Tibial nerve (tissue), 4 donors: Measurements from ENCODE around the gene CCNI. TPM values are rescaled to one million over a fixed set of nuclear protein-coding genes. Genes with fewer than 3 reads are reported as not detected.

Experiments used
- DNase-seq, 2 donors: peaks; one replicate each; pipeline ENCODE4 v3.0.0-alpha.2; 2019; ENCODE audit warnings: low spot score in 2 of 2
- H3K27ac ChIP-seq, 4 donors: fragments of 200-600 bp; sonication (generic) in 3 of 4; one replicate each; pipeline ENCODE4 v1.5.1; 2017 to 2019; ENCODE audit warnings: mild to moderate bottlenecking in 1 of 4
- H3K27me3 ChIP-seq, 2 donors: fragments of 200-600 bp; sonication (generic) in 1 of 2; one replicate each; pipeline versions ENCODE4 v1.5.1 to v1.6.0; 2017 to 2019
- H3K36me3 ChIP-seq, 3 donors: fragments of 200-600 bp; sonication (generic); one replicate each; pipeline ENCODE4 v1.5.1; 2018 to 2019
- H3K4me1 ChIP-seq, 4 donors: fragments of 200-600 bp; sonication (generic) in 3 of 4; one replicate each; pipeline ENCODE4 v1.5.1; 2017 to 2019
- H3K4me3 ChIP-seq, 4 donors: fragments of 200-600 bp; sonication (generic) in 3 of 4; one replicate each; pipeline ENCODE4 v1.5.1; 2017 to 2019; ENCODE audit warnings: mild to moderate bottlenecking in 1 of 4, moderate library complexity in 1 of 4
- H3K9me3 ChIP-seq, 4 donors: fragments of 200-600 bp; sonication (generic) in 3 of 4; one replicate each; pipeline ENCODE4 v1.5.1; 2017 to 2019
- CTCF ChIP-seq, 5 experiments: fragments of 200-600 bp in 3 of 5; fragments of 450-650 bp in 2 of 5; sonication (generic) in 3 of 5; IDR thresholded peaks; one replicate each; pipeline ENCODE4 v1.5.1; 2016 to 2019; ENCODE audit warnings: antibody characterized with exemption in 5 of 5, mild to moderate bottlenecking in 3 of 5, moderate library complexity in 2 of 5
- EP300 ChIP-seq, 2 donors: sonication (generic); formaldehyde crosslinking; IDR thresholded peaks; one replicate each; pipeline ENCODE4 v1.6.1; 2017; ENCODE audit warnings: antibody characterized with exemption in 2 of 2, mild to moderate bottlenecking in 1 of 2
- POLR2A ChIP-seq, 2 donors: fragments of 450-650 bp; IDR thresholded peaks; one replicate each; pipeline ENCODE4 v1.6.1; 2017; ENCODE audit warnings: antibody characterized with exemption in 2 of 2, mild to moderate bottlenecking in 2 of 2, moderate library complexity in 2 of 2
- WGBS, 2 donors: methylation state at CpG; one replicate each; pipeline ENCODE4 v1.1.5; 2018; 5-methylcytosine and 5-hydroxymethylcytosine counted together
- total RNA-seq, 4 donors: library from RNA; depleted of rRNA; stranded (reverse); fragments of >200 nt; gene quantifications; one replicate each; pipeline ENCODE4 v1.1.0, GENCODE V29; 2016

Gene CCNI
- total RNA-seq, 4 donors from 2014 or later, result 186 to 259 (median 198) TPM

- Histone ChIP-seq H3K4me1 (peaks cover 0 to 8% (median 0%) of the 10 kb centered on the region in 4 donors), H3K9me3 (no peaks in the 10 kb centered on the region), H3K27ac (no peak overlapping the region), H3K36me3 (peaks cover 0 to 96% (median 0%) of the 10 kb centered on the region in 3 donors), H3K4me3 (no peak overlapping the region), H3K27me3 (no peaks in the 10 kb centered on the region)
- DNase-seq, result no peak
- TF ChIP-seq EP300 (IDR thresholded peaks at IDR 0.05), result no peak
- TF ChIP-seq CTCF (IDR thresholded peaks at IDR 0.05), result no peak
- TF ChIP-seq POLR2A (IDR thresholded peaks at IDR 0.05), result no peak
- 85 to 89% methylated on average over 2 of the region's 2 CpGs for WGBS, 2 donors
Observed at GRCh38 chr4:77028246-77028645, 47.5 kb downstream of the CCNI start.

- 93% methylated on average over 4 of the region's 4 CpGs for WGBS, 2 donors
- DNase-seq, result no peak
- no peak overlapping the region for H3K27ac ChIP-seq
- no peak overlapping the region for H3K4me3 ChIP-seq
- no peaks in the 10 kb centered on the region for H3K9me3 ChIP-seq
- H3K27me3 ChIP-seq, result no peaks in the 10 kb centered on the region
- peaks cover 0 to 93% (median 4%) of the 10 kb centered on the region in 3 donors for H3K36me3 ChIP-seq
- peaks cover 0 to 12% (median 0%) of the 10 kb centered on the region in 4 donors for H3K4me1 ChIP-seq
- TF ChIP-seq POLR2A (IDR thresholded peaks at IDR 0.05), result no peak
- no peak for TF ChIP-seq CTCF (IDR thresholded peaks at IDR 0.05)
- no peak for TF ChIP-seq EP300 (IDR thresholded peaks at IDR 0.05)
Observed at GRCh38 chr4:77026322-77026704, 49.5 kb downstream of the CCNI start.

- H3K27ac ChIP-seq, result no peak overlapping the region
- no peak overlapping the region for H3K4me3 ChIP-seq
- WGBS, 2 donors, result 79 to 81% methylated on average over 1 of the region's 1 CpG
- no peaks in the 10 kb centered on the region for H3K9me3 ChIP-seq
- H3K4me1 ChIP-seq, result peaks cover 0 to 12% (median 0%) of the 10 kb centered on the region in 4 donors
- TF ChIP-seq POLR2A (IDR thresholded peaks at IDR 0.05) (no peak), EP300 (IDR thresholded peaks at IDR 0.05) (no peak)
- peaks cover 0 to 93% (median 4%) of the 10 kb centered on the region in 3 donors for H3K36me3 ChIP-seq
- no peaks in the 10 kb centered on the region for H3K27me3 ChIP-seq
- DNase-seq, result no peak
Observed at GRCh38 chr4:77025643-77026321, 50.0 kb downstream of the CCNI start.

- H3K36me3 ChIP-seq, result peaks cover 0 to 92% (median 4%) of the 10 kb centered on the region in 3 donors
- WGBS, 2 donors, result 72 to 77% methylated on average over 11 of the region's 11 CpGs
Observed at GRCh38 chr4:77023920-77024319, 51.9 kb downstream of the CCNI start.

GRCh38 chr4:77022560-77023179 lies 53.1 kb downstream of the CCNI start:
- Histone ChIP-seq H3K4me1 (peaks cover 0 to 12% (median 0%) of the 10 kb centered on the region in 4 donors), H3K36me3 (peaks cover 0 to 92% (median 4%) of the 10 kb centered on the region in 3 donors), H3K4me3 (no peak overlapping the region), H3K27me3 (no peaks in the 10 kb centered on the region), H3K9me3 (no peaks in the 10 kb centered on the region), H3K27ac (no peak overlapping the region)
- 48 to 54% methylated on average over 5 of the region's 5 CpGs for WGBS, 2 donors
- DNase-seq, result no peak
- TF ChIP-seq EP300 (IDR thresholded peaks at IDR 0.05), result no peak
- no peak for TF ChIP-seq CTCF (IDR thresholded peaks at IDR 0.05)
- no peak for TF ChIP-seq POLR2A (IDR thresholded peaks at IDR 0.05)

More at GRCh38 chr4:77023920-77024319, 51.9 kb downstream of the CCNI start:
- Histone ChIP-seq H3K4me3 (no peak overlapping the region), H3K27ac (no peak overlapping the region), H3K4me1 (peaks cover 0 to 12% (median 0%) of the 10 kb centered on the region in 4 donors), H3K27me3 (no peaks in the 10 kb centered on the region), H3K9me3 (no peaks in the 10 kb centered on the region)
- no peak for DNase-seq
- TF ChIP-seq EP300 (IDR thresholded peaks at IDR 0.05) (no peak), POLR2A (IDR thresholded peaks at IDR 0.05) (no peak), CTCF (IDR thresholded peaks at IDR 0.05) (no peak)
